Measurements from ENCODE around the gene INPP5K.

Gene INPP5K

DNA sequence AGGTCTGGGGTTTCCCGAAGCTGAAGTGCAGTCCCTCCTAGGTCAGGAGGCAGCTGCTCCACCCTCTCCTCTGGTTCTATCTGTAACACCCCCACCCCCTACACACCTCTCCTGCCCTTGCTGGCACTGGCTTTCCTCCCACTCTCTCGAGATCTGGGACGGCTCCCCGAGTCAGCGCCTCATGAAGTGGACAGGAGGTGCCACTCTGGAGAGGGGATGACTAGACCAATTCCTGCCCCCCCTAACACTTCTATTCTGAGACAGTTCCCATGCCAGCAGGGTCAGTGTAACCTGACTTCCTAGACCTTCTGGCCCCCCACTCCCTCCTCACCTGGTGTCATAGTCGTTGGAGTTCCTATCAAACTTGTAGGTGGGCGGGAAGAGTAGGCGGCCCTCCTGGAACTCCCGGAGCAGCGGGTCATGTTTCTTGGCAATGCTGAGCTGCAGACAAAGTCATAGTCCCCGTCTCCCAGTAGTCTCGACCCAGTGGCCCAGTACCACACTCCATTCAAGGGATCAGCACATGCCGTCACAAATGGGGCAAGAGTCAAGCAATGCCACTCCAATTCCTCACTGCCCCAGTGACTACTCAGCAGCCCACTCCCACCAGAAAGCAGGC, 9.7 kb downstream of the INPP5K start:
- DNase-seq (ENCODE audit: low read depth in 2 of 2), result no peak

DNA sequence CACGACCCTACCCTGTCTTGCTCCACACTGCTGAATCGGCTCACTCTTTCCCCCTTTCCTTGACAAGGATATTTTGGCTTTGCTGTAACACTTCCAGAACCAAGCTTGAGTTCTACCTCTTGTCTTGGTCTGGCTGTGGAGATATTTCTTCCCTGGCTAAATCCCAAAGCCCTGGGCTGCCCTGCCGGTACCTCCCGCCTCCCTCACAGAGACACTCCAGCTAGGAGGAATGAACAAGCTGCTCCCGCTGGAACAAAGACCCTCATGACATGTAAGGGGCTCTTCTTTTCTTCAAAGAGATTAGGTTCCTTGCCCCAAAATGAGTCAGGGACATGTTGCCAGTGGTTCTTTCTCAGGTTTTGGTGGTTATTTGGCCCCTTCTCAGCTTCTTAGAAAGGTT, 10.8 kb downstream of the INPP5K start:
- DNase-seq (ENCODE audit: low read depth in 2 of 2), result no peak

DNA sequence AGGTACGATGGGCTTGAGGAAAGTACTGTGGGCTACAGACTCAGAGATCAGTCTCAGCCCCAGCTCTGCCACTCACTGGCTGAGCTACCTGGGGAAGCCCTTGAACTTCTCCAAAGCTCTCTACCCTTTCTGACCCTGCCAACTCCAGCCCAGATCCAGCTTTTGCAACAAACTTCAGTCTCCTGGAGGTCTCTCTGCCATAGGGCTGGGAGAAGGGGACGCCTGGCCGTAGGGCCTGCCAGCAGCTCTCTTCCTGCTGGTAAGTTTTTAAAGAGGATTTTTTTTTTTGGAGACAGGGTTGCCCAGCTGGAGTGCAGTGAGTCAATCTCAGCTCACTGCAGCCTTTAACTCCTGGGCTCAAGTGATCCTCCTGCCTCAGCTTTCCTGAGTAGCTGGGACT, 11.5 kb downstream of the INPP5K start:
- DNase-seq (ENCODE audit: low read depth in 2 of 2), result no peak

DNA sequence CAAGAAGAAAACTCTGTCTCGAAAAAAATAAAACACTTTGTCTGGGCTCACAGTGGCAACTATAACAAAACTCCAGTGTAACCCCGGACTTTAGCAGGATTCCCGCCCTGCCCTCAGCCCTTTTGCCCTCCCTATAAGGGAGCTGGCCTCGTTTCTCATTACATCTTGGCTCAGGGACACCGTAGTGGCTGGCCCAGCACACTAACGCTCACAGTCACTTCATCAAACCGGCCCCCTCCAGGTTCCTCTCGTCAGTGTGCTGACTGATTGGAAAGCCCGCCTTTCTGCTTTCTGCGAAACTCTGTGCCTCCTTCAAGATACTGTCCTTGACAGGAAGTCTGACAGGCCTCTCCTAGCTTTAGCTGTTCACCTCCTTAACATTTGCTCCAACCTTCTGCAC, 12.7 kb downstream of the INPP5K start:
- DNase-seq (ENCODE audit: low read depth in 2 of 2), result no peak

DNA sequence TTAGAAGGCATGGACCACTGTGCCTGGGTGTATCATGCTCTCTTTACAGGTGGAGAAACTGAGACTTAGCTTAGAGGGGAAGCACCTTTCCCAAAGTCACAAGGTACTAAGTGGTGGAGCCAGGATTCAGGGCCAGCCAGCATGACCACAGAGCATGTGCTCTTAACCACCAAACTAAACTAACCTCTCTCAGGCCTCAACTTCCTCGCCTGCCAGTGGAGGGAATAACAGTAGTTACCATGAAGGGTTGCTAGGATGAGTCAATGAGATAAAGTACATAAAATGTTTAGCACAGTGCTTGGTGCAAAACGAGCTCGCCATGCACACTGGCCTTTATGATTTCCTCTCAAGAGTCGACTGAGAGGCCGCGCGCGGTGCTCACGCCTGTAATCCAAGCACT, 17.5 kb downstream of the INPP5K start:
- no peak for DNase-seq (ENCODE audit: low read depth in 2 of 2)

DNA sequence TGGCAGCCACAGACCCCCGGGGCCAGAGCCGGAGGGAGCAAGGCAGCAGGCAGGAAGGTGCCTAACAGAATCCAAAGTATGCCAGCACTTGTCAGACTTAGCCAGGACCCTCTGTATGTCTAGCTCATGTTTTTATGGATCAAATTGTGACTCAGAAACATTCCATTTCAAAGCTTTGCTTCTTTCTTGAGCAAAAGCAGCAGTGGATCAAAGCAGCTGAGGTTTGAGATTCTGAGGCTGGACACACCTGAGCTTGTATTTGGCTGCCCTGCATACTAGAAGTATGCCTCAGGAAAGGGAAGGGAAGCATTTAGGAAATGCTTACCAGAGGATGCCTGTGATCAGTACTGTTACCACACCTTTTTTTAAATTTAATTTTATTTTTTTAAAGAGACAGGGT, 18.2 kb downstream of the INPP5K start:
- no peak for DNase-seq (ENCODE audit: low read depth in 2 of 2)

DNA sequence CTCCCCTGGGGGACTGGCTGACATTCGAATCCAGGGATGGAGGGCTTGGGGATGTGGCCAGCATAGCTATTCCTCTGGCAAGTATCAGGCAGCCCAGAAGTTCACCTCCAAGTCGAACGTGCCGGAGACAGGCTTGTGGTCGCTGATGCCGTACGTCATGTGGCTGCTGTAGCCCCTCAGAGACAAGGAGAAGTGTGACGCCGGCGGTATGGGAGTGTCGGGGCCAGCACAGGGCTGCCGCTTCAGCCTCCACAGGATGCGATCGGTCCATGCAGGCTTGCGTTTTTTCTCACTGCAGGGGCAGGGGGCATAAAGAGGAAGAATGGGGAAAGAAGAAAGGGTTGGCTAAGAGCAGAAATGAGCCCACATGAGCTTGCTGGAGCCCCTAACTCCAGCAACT, 18.6 kb downstream of the INPP5K start:
- no peak for DNase-seq (ENCODE audit: low read depth in 2 of 2)

DNA sequence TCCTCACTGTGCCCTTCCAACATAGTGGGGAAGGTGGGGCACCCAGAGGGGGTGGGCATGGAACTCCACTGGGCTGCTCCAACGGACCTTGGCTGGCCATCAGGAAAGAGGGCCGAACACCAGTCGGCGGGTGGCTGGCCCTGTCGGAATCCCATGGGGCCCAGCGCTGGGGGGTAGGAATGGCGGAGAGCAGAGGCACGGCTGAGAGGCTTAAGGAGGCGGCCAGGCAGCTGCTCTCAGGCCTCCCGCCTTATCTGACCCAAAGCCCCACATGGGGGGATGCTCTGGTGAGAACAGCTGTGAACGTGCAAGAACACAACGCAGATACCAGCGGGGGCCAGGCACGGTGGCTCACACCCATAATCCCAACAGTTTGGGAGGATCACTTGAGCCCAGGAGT, 19.5 kb downstream of the INPP5K start:
- DNase-seq (ENCODE audit: low read depth in 2 of 2), result no peak

DNA sequence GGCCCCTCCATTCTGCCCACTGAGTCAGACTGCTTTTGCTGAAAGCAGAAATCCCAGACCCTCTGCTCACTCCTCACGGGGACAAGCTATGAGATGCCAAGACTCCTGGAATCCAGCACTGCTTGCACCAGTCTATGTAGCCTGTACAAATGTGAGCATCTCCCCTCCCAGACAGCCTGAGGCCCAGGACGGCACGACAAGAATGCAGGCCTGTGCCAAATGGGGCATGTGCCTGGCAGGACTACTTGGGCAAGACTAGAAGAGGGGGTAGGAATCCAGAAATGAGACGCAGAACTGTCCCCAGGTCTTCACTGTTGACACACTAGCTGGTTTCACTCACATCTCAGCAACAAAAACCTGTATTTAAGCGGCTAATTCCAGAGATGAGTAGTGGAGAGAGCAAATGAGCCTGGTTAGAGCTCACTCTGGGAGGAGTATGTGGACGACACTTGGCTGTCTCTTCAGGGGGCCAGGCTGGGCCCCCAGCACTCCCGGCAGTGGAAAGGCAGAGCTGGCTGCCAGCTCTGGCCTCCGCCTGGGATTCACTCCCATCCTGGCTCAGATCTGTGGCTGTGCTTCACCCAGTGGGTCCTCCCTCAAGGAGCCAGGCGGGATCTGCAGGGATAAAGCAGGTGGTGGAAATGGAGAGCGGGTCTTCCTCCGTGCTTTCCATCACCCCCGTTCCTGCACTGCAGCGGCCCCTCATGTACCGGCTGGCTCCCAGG, 21.0 kb downstream of the INPP5K start:
- DNase-seq (ENCODE audit: low read depth in 2 of 2), result no peak

DNA sequence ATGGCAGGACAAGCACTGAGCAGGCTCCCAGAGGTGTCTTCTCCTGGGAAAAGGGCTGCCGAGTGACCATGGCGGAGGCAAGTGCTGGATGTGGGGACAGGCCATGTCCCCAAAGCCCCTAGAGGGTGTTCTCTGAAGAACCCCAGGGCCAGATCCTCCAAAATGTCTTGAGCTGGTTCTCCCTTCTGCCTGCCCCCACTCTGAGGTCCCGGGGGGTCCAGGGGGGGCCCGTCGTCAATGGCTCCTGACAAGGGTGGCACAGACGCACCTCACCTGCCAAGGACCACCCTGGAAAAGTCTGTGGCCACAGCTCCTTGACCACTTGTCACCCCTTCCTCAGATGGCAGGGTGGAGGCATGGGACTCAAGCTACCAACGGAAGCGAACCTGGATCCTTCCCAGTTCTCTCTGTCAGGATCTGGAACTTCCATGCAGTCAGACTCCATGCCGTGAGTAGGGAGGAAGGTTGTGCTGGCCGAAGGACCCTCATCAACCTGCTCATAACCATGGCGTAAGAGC, 21.6 kb downstream of the INPP5K start:
- DNase-seq (ENCODE audit: low read depth in 2 of 2), result no peak

DNA sequence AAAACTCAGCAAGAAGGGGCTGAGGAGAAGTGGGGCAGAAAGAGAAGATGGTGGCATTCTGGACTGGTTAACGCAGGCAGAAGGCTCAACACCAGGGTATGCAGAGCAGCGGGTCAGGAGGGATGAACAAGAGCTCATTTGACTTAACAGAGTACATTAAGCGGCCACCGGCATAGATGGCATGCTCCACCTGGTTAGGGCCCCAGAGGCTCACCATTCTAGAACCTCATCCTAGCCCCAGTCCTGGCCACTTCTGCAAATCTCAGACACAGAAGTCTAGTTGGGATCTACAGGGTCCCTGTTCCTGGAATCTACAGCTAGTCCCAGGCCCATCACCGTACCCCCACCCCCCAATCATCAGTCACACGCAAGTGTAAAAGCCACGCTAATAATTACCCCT, 22.2 kb downstream of the INPP5K start:
- no peak for DNase-seq (ENCODE audit: low read depth in 2 of 2)

DNA sequence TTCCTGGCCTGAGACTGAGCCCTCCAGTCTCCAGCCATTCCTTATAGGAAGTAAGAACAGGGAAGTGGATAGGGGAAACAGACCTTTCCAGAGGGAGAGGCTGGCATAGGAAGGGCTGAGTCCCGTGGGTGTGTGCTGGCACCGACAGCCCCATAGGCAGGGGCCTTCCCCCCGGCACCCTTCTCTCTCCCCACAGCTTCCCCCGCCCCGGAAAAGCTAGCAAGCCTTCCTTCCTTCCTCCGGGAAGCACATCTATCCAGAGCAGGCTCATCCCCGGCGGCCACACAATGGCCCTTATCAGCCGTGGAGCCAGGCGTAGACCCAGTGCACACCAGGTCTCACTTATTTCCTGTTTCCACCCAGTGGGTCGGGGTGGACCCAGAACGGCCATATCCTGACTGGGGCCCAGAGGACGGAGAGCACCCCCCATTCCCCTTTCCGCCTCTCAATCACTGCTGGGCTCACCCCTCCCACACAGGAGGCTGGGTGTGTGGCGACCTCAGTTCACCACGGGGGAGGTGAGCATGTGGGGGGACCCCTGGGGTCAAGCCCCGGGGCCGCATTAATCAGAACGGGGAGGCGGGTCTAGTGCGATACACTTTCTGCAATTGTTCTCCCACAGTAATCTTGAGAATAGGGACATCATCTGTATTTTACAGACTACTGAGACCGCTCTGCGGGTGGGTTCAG, 23.0 kb downstream of the INPP5K start:
- no peak for DNase-seq (ENCODE audit: low read depth in 2 of 2)

DNA sequence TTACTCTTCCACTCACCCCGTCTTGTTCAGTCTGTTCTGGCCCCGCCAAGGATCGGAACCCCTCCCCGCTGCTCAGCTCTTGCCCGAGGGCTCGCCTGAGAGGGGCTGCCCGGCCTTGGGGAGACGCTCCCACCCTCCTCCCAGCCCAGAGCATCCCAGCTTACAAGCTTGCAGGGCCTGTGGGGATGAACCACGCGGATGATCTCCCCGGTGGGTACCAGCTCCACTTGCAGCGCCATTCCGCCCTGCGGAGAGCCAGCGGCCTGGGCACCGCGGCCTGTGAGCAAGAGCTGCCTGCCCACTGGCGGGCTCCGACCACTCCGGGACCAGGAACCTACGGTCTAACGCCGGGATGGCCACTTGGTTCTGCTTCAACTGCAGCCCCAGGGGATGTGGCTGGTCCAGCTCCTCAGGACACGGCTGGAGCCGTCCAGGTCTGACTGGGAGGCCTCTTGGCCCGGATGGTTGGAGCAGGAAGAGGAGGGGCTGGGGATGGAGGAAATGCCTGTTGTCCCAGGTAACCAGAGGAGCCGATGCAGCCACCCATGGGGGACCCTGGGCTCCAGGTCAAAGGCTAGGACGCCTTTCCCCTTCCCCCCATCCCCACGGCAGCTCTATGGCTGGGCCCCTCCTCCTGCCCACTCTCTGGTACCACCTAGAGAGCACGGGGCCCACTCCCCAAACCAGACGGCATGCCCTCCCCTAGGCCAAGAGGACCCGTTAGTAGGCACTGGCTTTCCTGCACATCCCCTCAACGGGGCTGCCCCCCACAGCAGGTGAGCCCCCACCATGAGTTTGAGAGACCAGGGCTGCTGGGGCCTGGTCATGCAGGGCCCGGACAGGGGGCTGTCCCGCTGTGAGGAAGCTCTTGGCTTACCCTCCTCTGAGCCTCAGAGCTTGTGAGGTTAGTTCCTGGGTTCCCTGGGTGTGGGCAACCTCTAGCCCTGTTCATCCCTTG, 23.9 kb downstream of the INPP5K start, which contains the start of gene MYO1C:
MYO1C (minus strand) TSS at position 438 of the 958 bp plus-strand sequence; CDS start at position 239, 199 bp downstream.
- no peak for DNase-seq (ENCODE audit: low read depth in 2 of 2)

DNA sequence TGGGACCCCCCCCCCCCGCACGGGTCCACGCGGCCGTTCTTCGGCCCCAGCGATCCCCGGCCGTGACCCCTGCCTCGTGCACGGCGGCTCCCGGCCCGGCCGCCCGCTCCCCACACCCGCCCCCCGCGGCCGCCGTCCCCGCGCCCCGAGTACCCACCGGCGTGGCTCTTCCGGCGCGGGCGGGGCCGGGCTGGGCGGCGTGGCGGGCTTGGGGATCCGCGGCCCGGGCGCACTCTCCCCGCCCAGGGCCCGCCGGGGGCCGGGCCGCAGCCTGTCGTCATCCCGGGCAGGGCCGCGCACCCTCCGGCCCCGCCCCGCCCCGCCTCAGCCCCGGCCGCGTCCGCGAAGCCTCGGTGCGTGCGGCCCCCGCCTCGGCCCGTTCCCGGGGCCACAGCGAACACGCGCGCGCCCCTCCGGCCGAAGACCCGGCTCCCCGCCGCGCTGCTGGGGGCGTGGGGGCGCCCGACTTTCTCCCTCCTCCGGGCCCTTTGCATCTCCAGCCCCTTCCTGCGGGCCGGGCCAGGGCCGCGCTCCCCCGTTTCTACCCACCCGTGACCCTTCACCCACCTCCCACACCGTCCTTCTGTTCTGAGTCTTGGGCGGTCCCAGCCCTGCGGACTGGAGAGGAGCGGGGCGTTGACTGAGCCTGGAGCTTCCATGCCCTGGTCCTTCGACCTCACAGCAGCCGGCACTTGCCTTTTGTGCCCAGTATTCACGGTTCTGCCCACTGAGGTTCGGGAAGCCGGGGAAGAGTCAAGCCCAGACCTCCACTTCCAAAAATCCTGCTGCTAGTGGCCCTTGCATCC, 24.8 kb downstream of the INPP5K start:
- DNase-seq (ENCODE audit: low read depth in 2 of 2), result no peak

DNA sequence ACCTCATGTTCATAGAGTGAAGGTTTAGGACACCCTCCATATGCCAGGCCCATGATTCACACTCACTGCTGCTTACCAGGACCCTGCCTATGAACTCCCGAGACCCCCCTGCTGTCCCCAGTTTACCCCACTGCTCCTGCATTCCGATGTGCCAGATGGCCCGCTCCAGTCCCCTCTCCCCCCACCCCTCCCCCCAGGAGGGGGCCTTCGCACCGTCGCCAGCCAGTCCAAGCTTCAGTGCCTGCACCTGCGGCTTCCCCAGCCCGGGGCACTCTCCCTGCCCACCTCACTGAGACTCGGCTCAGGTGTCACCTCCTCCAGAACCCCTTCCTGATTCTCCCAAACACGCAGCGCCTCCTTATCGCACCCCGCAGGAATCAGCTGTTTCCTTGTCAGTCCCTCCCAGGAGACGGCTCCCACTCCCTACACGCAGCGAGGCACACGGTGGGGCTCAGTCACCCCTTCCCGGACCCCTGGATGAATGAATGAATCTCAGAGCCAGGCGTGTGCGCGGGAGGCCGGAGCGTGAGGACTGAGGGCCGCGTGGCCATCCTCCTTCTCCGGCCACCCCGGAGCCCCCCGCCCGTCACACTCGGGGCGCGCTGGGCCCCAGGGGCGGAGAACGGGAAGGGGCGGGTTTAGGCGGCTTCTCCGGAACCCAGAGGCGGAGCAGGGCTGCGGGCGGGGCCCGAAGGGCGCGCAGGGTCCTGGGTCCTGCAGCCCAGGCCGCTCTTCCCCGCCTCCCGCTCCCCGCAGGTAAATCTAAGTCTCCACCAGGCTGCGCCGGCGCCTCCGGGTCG, 25.6 kb downstream of the INPP5K start:
- DNase-seq (ENCODE audit: low read depth in 2 of 2), result peak in 1 of 2 donors; percentile 26

DNA sequence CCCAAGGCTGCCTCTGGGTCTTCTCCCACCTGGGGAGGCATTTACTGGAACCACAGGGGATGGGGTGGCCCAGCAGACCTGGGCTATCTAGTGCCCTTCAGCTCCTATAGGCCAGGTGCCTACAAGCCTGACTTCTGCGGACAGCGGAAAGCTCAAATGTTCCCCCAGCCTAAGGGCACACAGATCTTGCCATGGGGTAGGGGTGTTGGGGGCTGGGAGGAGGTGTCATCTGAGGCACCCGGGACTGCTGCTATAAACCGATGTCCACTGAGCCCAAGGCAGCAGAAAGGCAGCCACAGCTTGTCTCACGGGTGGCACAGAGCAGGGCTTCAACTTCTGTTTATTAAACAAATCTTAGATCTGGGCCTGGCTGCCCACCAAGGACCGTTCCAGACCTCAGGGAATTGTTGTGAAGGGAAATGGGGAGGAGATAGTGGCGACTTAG, 27.6 kb downstream of the INPP5K start:
- no peak for DNase-seq (ENCODE audit: low read depth in 2 of 2)

DNA sequence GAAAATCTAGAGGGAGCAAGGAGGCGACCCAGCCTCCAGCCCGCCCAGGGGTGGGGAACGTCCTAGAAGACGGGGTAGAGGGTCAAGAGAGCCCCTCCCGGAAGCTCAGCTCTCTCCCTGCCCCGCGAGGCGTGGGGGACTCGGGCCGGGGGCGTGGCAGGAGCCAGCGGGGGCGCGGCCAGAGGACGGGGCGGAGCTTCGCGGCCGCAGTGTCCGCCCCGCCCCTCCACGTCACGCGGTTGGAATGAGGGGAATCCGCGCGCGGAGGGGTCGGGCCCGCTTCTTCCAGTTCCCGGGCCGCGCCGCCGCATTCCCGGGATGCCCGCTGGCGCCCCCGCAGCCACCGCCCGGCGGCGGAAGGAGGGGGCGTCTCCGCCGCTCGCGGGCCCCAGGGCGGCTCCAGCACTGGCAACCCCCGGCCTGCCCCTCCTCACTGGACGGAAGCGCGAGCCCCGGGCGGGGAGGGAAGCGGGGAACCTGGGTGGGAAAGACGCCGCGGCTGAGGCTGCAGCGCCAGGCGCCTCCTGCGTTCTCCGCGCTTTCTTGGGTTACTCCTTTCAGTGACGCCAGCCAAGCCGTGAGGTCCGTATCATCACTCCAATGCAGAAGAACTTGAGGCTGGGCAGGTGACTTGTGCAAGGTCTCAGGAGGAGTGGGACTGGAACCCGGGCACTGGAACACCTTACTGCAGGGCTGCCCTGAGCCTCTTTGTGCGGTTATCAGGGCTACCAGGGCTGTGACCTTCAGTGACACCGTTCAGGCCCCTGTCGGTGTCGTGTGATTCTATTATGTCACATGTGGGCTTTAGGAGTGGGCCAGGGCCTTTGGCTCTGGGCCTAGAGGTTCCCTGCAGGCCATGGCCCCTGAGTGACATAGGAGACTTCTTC, 28.2 kb downstream of the INPP5K start:
- DNase-seq (ENCODE audit: low read depth in 2 of 2), result peak; percentile 36 to 45

DNA sequence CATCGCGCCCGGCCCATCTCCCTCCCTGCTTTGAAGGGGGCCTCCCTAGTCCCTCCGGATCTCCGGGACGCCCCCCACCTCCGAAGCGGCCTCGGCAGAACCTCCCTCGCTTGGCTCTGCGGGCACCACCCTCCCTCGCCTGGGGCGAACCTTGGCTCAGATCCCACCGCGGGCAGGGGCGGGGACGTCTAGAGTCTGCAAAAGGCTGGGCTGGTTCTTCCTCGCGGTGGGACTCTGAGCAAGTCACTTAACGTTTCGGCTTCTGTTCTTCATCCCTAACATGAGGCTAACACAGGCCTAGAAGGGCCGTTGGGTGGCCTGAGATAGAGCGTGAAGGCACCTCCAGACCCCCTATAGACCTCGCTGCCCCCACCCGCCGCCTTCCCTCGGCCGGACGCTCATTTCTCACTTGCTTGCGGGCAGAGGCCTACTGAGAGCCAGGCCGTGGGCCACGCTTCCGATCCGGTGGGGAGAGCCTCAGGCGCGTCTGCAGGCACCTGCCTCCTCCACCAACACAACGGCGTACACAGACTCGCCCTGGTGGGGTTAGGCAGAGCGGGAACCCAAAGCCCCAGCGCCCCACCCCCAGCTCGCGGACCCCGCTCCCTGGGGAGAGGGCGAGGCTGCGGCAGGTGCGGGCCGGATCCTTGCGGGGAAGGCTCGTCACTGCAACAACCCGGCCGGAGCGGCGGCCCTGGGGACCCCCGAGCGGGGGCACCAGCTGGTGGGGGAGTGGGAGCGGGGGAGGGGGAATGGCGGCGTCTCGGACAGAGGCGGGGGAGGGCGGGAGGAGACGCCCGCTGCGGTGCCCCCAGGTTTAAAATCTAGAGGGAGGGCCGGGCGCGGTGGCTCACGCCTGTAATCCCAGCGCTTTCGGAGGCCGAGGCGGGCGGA, 29.4 kb downstream of the INPP5K start:
- peak; percentile 65 to 74 for DNase-seq (ENCODE audit: low read depth in 2 of 2)
